Measurements from ENCODE around the gene AXIN1.

The AXIN1 gene

GRCh38 chr16:320206-320605 is 32.3 kb downstream of the AXIN1 start:
- TF ChIP-seq CTCF (conservative IDR thresholded peaks at IDR 0.05; ENCODE audit: control insufficient read depth, insufficient read depth, low read depth, low read length): no peak
- H3K4me3 ChIP-seq (ENCODE audit: control insufficient read depth, low read depth, low read length): no peak overlapping the region
- no peak for DNase-seq (ENCODE audit: low read depth)

- TF ChIP-seq CTCF (conservative IDR thresholded peaks at IDR 0.05; ENCODE audit: control insufficient read depth, insufficient read depth, low read depth, low read length): no peak
- DNase-seq (ENCODE audit: low read depth): no peak
- H3K4me3 ChIP-seq (ENCODE audit: control insufficient read depth, low read depth, low read length): no peak overlapping the region
These were observed 33.9 kb downstream of the AXIN1 start for GRCh38 chr16:318628-319027.

GRCh38 chr16:317583-317982 is 34.9 kb downstream of the AXIN1 start:
- no peak for DNase-seq (ENCODE audit: low read depth)
- H3K4me3 ChIP-seq (ENCODE audit: control insufficient read depth, low read depth, low read length): no peak overlapping the region
- no peak for TF ChIP-seq CTCF (conservative IDR thresholded peaks at IDR 0.05; ENCODE audit: control insufficient read depth, insufficient read depth, low read depth, low read length)

- TF ChIP-seq CTCF (conservative IDR thresholded peaks at IDR 0.05; ENCODE audit: control insufficient read depth, insufficient read depth, low read depth, low read length): no peak
- no peak for DNase-seq (ENCODE audit: low read depth)
These were observed 35.6 kb downstream of the AXIN1 start for GRCh38 chr16:316741-317464.

GRCh38 chr16:314795-315299 is 37.7 kb downstream of the AXIN1 start:
- no peak overlapping the region for H3K4me3 ChIP-seq (ENCODE audit: control insufficient read depth, low read depth, low read length)
- no peak for DNase-seq (ENCODE audit: low read depth)
- TF ChIP-seq CTCF (conservative IDR thresholded peaks at IDR 0.05; ENCODE audit: control insufficient read depth, insufficient read depth, low read depth, low read length): no peak

More at GRCh38 chr16:316741-317464, 35.6 kb downstream of the AXIN1 start:
- H3K4me3 ChIP-seq (ENCODE audit: control insufficient read depth, low read depth, low read length): no peak overlapping the region

GRCh38 chr16:314351-314750 is 38.2 kb downstream of the AXIN1 start:
- no peak for DNase-seq (ENCODE audit: low read depth)
- no peak overlapping the region for H3K4me3 ChIP-seq (ENCODE audit: control insufficient read depth, low read depth, low read length)
- no peak for TF ChIP-seq CTCF (conservative IDR thresholded peaks at IDR 0.05; ENCODE audit: control insufficient read depth, insufficient read depth, low read depth, low read length)

Measured in fibroblast of mammary gland (primary cell).